ENCODE measurements around the gene CDS1. TPM values are rescaled to one million over a fixed set of nuclear protein-coding genes. Genes with fewer than 3 reads are reported as not detected.
A peak's percentile ranks its signal among the peaks of the same experiment; 100 is the strongest.

Gene CDS1
- total and polyA plus RNA-seq, 8 donors = 2.7 to 7.1 (median 4.4) TPM

DNA sequence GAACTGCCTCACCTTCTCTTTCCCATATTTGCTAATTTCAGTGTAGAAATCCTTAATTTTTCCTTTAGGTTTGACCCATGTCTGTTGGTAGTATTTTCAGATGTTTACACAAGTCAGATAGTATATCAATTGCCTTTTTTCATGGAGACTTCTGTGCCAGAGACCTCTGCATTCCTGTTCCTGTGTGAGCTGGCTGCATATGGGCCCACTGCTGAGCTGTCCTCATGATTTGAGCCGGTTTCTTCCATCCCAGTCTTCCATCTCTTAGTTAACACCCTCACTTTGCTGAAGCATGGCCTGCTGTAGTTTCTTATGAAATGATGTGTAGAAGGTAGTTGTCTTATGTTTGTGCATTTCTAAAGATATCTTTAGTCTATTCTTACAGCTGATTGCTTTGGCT is 40.0 kb downstream of the CDS1 start:
- no peak for DNase-seq
- 33 to 71% methylated on average over 1 of the region's 1 CpG for WGBS, 2 donors
- no peaks in the 10 kb centered on the region for H3K27me3 ChIP-seq
- no peak for FAIRE-seq
- H3K27ac ChIP-seq = no peak overlapping the region
- no peak for TF ChIP-seq CTCF (IDR thresholded peaks at IDR 0.05)
- H3K4me3 ChIP-seq = no peak overlapping the region
- intact Hi-C loops (cut with DNase I) = no loop called here
- H3K9me3 ChIP-seq = no peaks in the 10 kb centered on the region
- no peaks in the 10 kb centered on the region for H3K36me3 ChIP-seq
- H3K4me1 ChIP-seq = peaks cover 0 to 3% (median 0%) of the 10 kb centered on the region in 3 donors
- no peak for ATAC-seq

GRCh38 chr4:84623661-84624060 is 40.7 kb downstream of the CDS1 start:
- no peak for TF ChIP-seq CTCF (IDR thresholded peaks at IDR 0.05)
- no peak for FAIRE-seq
- no peaks in the 10 kb centered on the region for H3K27me3 ChIP-seq
- no peak overlapping the region for H3K4me3 ChIP-seq
- no peaks in the 10 kb centered on the region for H3K36me3 ChIP-seq
- intact Hi-C loops (cut with DNase I) = no loop called here
- no peak for ATAC-seq
- DNase-seq = no peak
- H3K9me3 ChIP-seq = no peaks in the 10 kb centered on the region
- H3K27ac ChIP-seq = no peak overlapping the region
- peaks cover 0 to 3% (median 0%) of the 10 kb centered on the region in 3 donors for H3K4me1 ChIP-seq
- WGBS, 2 donors = 95 to 98% methylated on average over 11 of the region's 11 CpGs

DNA sequence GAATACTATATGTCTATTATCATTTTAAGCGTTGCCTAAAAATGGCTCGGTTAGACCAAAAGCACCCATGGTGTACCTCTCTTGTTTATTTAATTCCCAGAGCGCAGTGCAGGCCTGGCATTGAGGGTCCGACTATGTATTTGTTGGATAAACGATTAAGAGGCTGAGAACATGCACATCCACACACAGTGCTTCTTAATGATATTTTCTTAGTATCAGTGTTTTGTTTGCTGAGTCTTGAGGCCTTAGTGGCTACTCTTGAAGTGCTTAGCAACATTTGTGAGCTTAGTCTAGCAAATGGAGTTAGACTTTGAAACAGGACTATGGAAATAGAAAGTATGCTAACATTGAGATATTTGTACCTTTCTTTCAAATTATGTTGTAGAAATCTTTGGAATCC is 43.7 kb downstream of the CDS1 start:
- 83 to 89% methylated on average over 5 of the region's 5 CpGs for WGBS, 2 donors
- Histone ChIP-seq H3K4me3 (no peak overlapping the region), H3K27ac (no peak overlapping the region), H3K4me1 (peaks cover 0 to 3% (median 0%) of the 10 kb centered on the region in 3 donors), H3K9me3 (no peaks in the 10 kb centered on the region), H3K27me3 (no peaks in the 10 kb centered on the region), H3K36me3 (no peaks in the 10 kb centered on the region)
- intact Hi-C loops (cut with DNase I) = no loop called here
- FAIRE-seq = no peak
- peak in 2 of 4 donors; percentile 48 to 56 for ATAC-seq
- TF ChIP-seq CTCF (IDR thresholded peaks at IDR 0.05) = no peak
- no peak for DNase-seq

GRCh38 chr4:84631573-84631972 is 48.6 kb downstream of the CDS1 start:
- intact Hi-C loops (cut with DNase I) = no loop called here
- no peak for TF ChIP-seq CTCF (IDR thresholded peaks at IDR 0.05)
- WGBS, 2 donors = 85 to 92% methylated on average over 3 of the region's 3 CpGs

GRCh38 chr4:84632092-84632491 is 49.2 kb downstream of the CDS1 start:
- peaks cover 0 to 3% (median 0%) of the 10 kb centered on the region in 3 donors for H3K4me1 ChIP-seq
- H3K4me3 ChIP-seq = no peak overlapping the region
- intact Hi-C loops (cut with DNase I) = no loop called here
- DNase-seq = no peak
- no peaks in the 10 kb centered on the region for H3K9me3 ChIP-seq
- H3K27me3 ChIP-seq = no peaks in the 10 kb centered on the region
- no peak overlapping the region for H3K27ac ChIP-seq
- no peak for TF ChIP-seq CTCF (IDR thresholded peaks at IDR 0.05)
- ATAC-seq = peak in 2 of 4 donors; percentile 18 to 38
- peak; percentile 57 for FAIRE-seq
- WGBS, 2 donors = 94 to 96% methylated on average over 2 of the region's 2 CpGs
- no peaks in the 10 kb centered on the region for H3K36me3 ChIP-seq

More at GRCh38 chr4:84631573-84631972, 48.6 kb downstream of the CDS1 start:
- Histone ChIP-seq H3K27ac (no peak overlapping the region), H3K36me3 (no peaks in the 10 kb centered on the region), H3K4me1 (peaks cover 0 to 3% (median 0%) of the 10 kb centered on the region in 3 donors), H3K27me3 (no peaks in the 10 kb centered on the region), H3K4me3 (no peak overlapping the region), H3K9me3 (no peaks in the 10 kb centered on the region)
- ATAC-seq (no peak), DNase-seq (no peak), FAIRE-seq (no peak)

Data from pancreas (tissue), 10 donors.